Neural progenitor cell (in vitro differentiated cells): ENCODE data around the gene ABHD5.

Experiments used
- CTCF ChIP-seq: fragments of 200-600 bp; sonication (generic); IDR thresholded peaks from 2 replicates; pipeline ENCODE4 v1.5.1; 2017; ENCODE audit warnings: antibody characterized with exemption, mild to moderate bottlenecking
- EZH2 ChIP-seq: fragments of 200-600 bp; sonication (generic); IDR thresholded peaks from 2 replicates; pipeline ENCODE4 v1.6.1; 2017; ENCODE audit warnings: antibody characterized with exemption, mild to moderate bottlenecking, moderate library complexity

- no peak for TF ChIP-seq EZH2
- no peak for TF ChIP-seq CTCF
Measured at GRCh38 chr3:43650345-43650744, 40.4 kb upstream of the ABHD5 start.
